HG03175 (cell line): ENCODE data around the gene COX10.

ENCODE experiments used
- ATAC-seq: cut with Tn5 transposase; IDR thresholded peaks from one replicate; pipeline ENCODE4 v1.9.1; 2021; ENCODE audit warnings: mild to moderate bottlenecking, moderate library complexity; ENCODE audit not compliant: unreplicated experiment

Gene COX10

GRCh38 chr17:14068542-14069250, 608 bp upstream of the COX10 start:
- ATAC-seq: peak; percentile 11

GRCh38 chr17:14070344-14070984, 1.2 kb downstream of the COX10 start:
- no peak for ATAC-seq

DNA sequence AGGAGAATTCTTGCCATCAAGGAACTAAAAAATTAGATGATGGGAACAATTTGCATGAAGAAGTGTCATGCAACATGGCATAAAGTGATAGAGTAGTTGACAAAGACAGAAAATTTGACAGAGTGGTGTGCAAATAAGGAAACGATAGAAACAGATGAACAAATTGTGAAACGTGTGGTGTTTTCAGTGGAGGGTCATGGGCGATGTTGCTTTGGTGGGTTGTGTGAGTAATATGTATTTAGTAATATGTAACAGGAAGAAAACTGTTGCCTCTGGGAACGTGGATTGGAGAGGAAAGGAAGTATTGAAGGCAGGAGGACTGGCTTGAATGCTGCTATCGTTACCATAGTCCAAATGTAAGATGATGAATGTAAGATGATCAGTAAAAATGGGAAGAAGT, 3.6 kb downstream of the COX10 start:
- ATAC-seq: no peak

DNA sequence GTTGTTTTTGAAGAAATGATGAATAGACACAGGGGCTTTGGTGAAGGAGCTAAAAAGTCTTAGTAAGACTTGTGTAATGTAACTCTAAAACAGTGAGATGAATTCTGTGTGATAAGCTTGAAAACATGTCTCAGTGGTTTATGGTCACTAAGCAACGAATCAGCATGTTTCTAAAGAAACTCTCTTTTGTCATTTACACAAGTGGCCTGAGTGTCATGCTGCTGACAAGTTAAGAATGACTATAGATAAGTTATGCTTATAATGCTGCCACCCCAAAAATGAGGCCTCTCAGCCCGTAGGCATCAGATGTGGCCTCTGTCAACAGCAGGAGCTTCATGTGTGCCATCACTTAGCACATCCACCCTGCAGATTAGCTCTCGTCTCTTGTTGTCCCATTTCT, 8.7 kb downstream of the COX10 start:
- ATAC-seq: no peak

DNA sequence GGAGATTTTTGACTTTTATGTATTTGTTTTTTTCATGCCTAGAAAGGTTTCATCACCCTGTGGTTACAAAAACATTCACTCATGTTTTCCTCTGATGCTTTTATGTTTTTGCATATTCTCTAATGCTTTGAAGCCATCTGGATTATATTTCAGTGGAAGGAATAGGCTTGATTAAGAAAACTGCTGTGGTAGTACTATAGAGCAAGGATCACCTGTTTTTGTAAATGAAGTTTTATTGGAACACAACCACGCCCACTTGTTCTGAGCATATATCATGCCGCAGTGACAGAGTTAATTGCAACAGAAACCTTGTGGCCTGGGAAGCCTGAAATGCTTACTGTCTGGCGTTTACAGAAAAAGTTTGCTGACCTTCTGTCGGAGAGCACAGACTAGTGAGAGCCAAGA, 11.5 kb downstream of the COX10 start:
- ATAC-seq: no peak

GRCh38 chr17:14082848-14083247, 13.5 kb downstream of the COX10 start:
- ATAC-seq: no peak

GRCh38 chr17:14084955-14085354, 15.7 kb downstream of the COX10 start:
- no peak for ATAC-seq

DNA sequence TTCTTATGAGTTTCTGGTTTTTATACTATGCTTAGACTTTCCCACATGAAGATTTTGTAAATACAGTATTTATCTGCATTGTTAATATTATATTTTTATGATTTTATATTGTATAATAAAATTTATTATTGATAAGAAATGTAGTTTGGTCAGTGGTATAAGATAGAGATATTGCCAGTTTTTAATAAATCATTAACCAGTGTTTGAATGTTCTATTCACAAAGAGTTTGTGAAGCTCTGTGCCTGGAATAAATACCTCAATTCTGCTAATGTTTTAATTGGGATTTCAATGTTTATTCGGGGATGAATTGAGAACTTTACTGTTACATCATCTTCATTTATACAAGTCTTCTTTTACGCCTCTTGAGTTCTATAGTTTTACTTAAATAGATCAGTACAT, 16.9 kb downstream of the COX10 start:
- no peak for ATAC-seq

DNA sequence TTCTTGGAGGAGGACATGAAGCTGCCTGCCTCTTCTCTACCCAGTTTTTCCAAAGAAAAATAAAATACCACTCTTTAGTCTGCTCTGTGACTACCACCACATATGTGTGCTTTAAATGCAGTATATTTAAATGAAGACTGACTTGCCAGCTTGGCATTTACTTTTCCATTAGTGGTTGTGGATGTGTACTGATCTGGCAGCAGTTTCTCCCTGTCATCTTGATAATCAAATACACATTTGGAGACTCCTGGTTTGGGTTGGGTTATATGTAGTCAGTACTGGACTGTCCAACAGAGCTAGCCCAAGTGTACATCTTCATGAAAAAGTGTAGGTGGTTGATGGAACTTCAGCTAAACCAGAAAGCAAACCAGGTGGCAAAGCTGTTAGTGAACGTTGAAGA, 19.9 kb downstream of the COX10 start:
- ATAC-seq: no peak

DNA sequence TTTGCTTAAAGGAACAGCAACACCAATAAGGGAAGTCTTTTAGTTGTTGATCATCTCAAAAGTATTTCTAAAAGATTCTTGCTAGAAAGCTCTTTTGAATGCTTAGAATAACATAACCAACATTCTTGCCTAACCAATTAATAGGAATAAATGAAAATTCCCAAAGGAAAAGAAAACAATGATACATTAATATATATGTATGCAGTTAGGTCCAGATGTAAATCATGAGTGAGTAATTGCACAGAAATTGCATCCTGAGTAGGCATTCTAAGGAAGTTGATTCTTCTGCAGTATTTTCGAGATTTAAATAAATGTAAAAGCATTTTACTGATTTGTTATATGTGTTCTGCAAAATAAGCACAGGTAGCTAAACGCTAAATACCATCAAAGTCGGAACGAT, 22.1 kb downstream of the COX10 start:
- ATAC-seq: no peak

GRCh38 chr17:14092808-14093207, 23.5 kb downstream of the COX10 start:
- ATAC-seq: no peak

DNA sequence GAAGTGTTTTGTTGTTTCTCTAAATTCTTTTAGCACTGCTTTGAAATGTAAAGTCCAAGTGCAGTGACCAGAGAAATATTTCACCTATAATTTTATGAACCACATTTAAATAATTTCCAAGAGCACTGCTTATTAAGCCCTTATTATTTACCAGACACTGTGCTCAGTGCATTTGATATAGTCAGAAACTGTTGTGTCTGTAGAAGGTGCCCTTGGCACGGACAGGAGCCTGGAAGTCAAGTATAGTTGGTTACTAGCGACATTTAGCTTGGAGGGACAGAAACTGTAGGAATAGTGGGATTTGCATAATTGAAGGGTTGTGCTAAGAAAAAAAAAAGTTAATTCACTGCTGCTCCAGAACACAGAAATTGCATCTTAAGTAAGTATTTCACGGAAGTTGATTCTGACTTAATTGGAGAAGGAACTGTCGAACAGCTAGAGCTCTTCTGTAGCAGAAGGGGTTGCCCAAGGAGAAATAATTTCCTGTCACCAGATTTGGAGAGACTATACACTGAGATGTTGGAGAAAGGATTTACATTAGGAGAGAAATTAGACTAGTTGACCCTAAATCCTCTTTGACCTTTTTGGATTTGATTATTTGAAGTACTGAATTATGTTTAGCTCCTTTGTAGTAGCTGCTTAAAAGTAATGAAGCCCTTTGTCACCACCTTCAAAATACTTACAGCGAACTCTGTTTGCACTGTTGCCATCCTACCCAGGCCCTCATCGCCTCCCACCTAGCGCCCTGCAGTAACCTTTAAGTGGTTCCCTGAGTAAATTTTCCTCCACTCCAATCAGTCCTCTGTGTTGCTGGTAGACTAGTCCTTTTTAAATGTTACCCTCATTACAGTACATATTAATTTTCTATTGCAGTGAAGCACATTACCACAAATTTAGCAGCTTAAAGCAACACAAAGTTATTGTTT, 25.6 kb downstream of the COX10 start:
- ATAC-seq: no peak

GRCh38 chr17:14095631-14096030, 26.3 kb downstream of the COX10 start:
- ATAC-seq: no peak

- no peak for ATAC-seq
These were observed 28.9 kb downstream of the COX10 start for GRCh38 chr17:14098246-14098645.

DNA sequence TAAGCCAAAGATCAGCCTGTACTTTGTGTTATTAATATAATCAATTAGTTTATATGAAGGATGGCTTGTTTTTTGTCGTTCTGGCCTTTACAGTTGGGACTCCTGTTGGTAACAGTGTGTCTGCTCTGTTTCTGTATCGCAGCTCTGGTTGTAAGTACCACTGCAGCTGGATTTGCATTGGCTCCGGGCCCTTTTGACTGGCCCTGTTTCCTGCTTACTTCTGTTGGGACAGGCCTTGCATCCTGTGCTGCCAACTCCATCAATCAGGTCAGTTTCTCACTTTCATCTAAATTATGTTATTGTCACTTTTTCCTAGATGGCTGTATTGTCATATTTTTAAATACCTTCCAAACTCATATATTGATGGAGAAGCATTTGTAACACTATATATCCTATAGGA, 32.7 kb downstream of the COX10 start:
- no peak for ATAC-seq

- no peak for ATAC-seq
These were observed 34.5 kb downstream of the COX10 start for GRCh38 chr17:14103836-14104235.

DNA sequence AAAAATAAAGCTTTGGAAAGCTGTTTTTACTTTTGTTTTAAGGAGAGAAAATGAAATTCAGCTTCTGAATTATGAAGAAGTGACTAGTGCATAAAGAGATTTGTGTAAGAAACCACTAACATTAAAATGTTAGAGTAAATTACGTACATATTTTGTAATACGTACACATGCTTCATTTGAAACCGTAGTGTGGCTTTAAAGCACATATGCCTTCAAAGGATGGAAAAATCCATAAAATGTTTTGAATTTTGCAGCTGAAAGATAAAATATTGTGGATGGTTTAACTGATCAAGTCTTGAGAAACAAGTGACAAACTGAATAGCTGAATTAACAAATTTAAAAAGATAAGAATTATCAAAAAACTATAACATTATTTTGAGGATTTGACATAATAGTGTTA, 35.4 kb downstream of the COX10 start:
- no peak for ATAC-seq

GRCh38 chr17:14107889-14108288, 38.6 kb downstream of the COX10 start:
- ATAC-seq: no peak

- ATAC-seq: no peak
These were observed 43.1 kb downstream of the COX10 start for GRCh38 chr17:14112407-14112806.

- no peak for ATAC-seq
These were observed 43.8 kb downstream of the COX10 start for GRCh38 chr17:14113137-14113536.

DNA sequence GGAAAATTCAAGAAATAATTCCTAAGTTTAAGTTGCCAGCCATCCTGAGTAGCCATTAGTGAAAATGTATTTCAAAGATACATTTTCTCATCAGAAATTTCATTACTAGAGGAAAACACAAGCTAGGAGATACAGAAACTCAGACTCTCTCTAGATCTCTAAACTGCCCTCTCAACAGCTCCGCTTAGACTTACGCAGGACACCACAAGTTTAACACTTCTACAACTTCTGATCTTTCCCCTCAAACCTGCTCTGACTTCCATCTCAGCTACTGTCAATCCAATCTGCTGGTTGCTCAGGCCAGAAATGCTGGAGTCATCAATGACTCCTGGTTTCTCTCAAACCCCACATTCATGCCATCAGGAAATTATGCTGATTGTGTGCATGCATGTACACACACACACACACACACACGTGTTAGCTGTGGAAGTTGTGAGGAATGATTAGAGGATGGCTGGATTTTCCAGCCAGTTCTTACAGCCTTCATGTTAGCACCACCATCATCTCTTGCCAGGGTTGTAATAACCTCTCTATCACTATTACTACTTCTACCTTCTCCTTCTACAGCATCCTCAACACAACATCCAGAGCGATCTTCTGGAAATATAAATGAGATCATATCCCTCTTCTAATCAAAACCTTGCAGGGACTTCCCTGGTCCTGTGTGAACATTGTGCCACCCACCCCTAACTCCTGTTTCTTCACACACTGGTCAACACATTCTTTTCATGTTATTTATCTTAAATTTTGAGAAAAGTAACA, 47.1 kb downstream of the COX10 start:
- no peak for ATAC-seq
